Heart left ventricle (tissue), 16 donors: Measurements from ENCODE around the gene HELZ. TPM values are rescaled to one million over a fixed set of nuclear protein-coding genes. Genes with fewer than 3 reads are reported as not detected.
"Not testable (repeated sequence)": the region's sequence is repeated elsewhere in the genome, so short reads cannot be mapped to it uniquely, and the experiment has no call there.

Experiments
- ATAC-seq, 4 donors: fragments of 200-7000 bp; cut with Tn5 transposase; one replicate each; pipeline ENCODE4 v1.9.1; 2020 to 2022; ENCODE audit warnings: moderate library complexity in 4 of 4, mild to moderate bottlenecking in 3 of 4, moderate number of reproducible peaks in 1 of 4
- DNase-seq, 5 donors: peaks; one replicate each; pipeline ENCODE4 v3.0.0-alpha.2; 2020
- H3K27ac ChIP-seq, 12 donors: fragments of 200-600 bp; sonication (generic) in 4 of 12; one replicate each; pipeline versions ENCODE4 v1.5.0 to v1.8.0; 2016 to 2022; ENCODE audit warnings: mild to moderate bottlenecking in 2 of 12
- H3K27me3 ChIP-seq, 9 donors: fragments of 200-600 bp; sonication (generic) in 2 of 9; one replicate each; pipeline versions ENCODE4 v1.5.1 to v1.8.0; 2016 to 2022; ENCODE audit warnings: mild to moderate bottlenecking in 3 of 9
- H3K36me3 ChIP-seq, 9 donors: fragments of 200-600 bp; sonication (generic) in 2 of 9; one replicate each; pipeline versions ENCODE4 v1.5.0 to v1.8.0; 2018 to 2022; ENCODE audit warnings: mild to moderate bottlenecking in 2 of 9
- H3K4me1 ChIP-seq, 12 donors: fragments of 200-600 bp; sonication (generic) in 4 of 12; one replicate each; pipeline versions ENCODE4 v1.5.0 to v1.8.0; 2016 to 2022; ENCODE audit warnings: mild to moderate bottlenecking in 3 of 12
- H3K4me3 ChIP-seq, 12 donors: fragments of 200-600 bp; sonication (generic) in 4 of 12; one replicate each; pipeline versions ENCODE4 v1.5.0 to v1.8.0; 2017 to 2022; ENCODE audit warnings: mild to moderate bottlenecking in 9 of 12, moderate library complexity in 4 of 12
- H3K9me3 ChIP-seq, 12 donors: fragments of 200-600 bp; sonication (generic) in 4 of 12; one replicate each; pipeline versions ENCODE4 v1.5.0 to v1.8.0; 2016 to 2022; ENCODE audit warnings: mild to moderate bottlenecking in 1 of 12
- POLR2A ChIP-seq, 2 donors: fragments of 450-650 bp; IDR thresholded peaks; one replicate each; pipeline ENCODE4 v1.6.1; 2017; ENCODE audit warnings: antibody characterized with exemption in 2 of 2, mild to moderate bottlenecking in 2 of 2, moderate library complexity in 2 of 2
- WGBS, 4 donors: extraction: QIAGEN DNeasy Blood & Tissue Kit in 2 of 4; methylation state at CpG; one replicate each; pipeline versions ENCODE4 v1.1.5 to v1.1.7; 2013 to 2018; 5-methylcytosine and 5-hydroxymethylcytosine counted together
- intact Hi-C, 10 donors: fragments of 100-400 bp; cut with DNase I; formaldehyde crosslinking; loops; one replicate each; pipeline versions ENCODE4 v1.11.1 to v1.14.2; 2022
- polyA plus RNA-seq, 2 donors: library from polyadenylated mRNA; stranded (reverse); fragments of 200-250 nt; gene quantifications; one replicate each; pipeline ENCODE4 v1.2.3, GENCODE V29; 2013
- total RNA-seq, 9 donors: library from RNA; depleted of rRNA in 2 of 9; stranded (reverse); fragments of >200 nt in 2 of 9; fragmentation: NEBNext Ultra II Directional in 3 of 9; extraction: Animal tissue kit (Norgen Biotek cat#: 25700) in 3 of 9; gene quantifications; one replicate each; pipeline versions ENCODE4 v1.1.0 to v1.2.4, GENCODE V29; 2016 to 2023
- TF ChIP-seq, protein P1 (sequence below), 12 donors: fragments of 200-600 bp; sonication (generic) in 4 of 12; IDR thresholded peaks; one replicate each; pipeline versions ENCODE4 v1.5.0 to v1.8.0; 2018 to 2022; ENCODE audit warnings: antibody characterized with exemption in 12 of 12, mild to moderate bottlenecking in 5 of 12
- donor health status: ischemic (EF 13 %, LVEDD 7.1; RV severe dilation, severe dysfunction).
- donor health status: healthy with polysubstance abuse.
- donor health status: DM: no; HTN: yes; CAD: no.
- donor health status: DM: no; HTN: no; CAD: no.
- donor health status: ischemic (EF 25% LVEDD 6.9; RV normal size, moderate dysfunction).
- donor health status: ischemic (EF 25% LVEDD 5.7; RV mildly dilated, moderate dysfunction).
- donor health status: healthy.
- donor health status: DM: yes; HTN: yes; CAD: no.
- donor health status: ischemic (EF 35%, LVEDD 5.7; RV mildly dilated, moderate dysfunction).
- donor health status: nonischemic (EF 11% LVEDD 7.7; RV severe dilation, severe dysfunction).
- donor health status: DM: yes; HTN: yes; CAD: no.
- donor health status: PGD.
- donor health status: ischemic (EF 29% LVEDD 5.4; RV normal size, mild dysfunction).
- donor health status: nonischemic (EF 23%, LVEDD 6.1; RV moderate dilation, normal function).

Gene HELZ
- total and polyA plus RNA-seq, 11 donors, result 5.1 to 48.4 (median 30.3) TPM

DNA sequence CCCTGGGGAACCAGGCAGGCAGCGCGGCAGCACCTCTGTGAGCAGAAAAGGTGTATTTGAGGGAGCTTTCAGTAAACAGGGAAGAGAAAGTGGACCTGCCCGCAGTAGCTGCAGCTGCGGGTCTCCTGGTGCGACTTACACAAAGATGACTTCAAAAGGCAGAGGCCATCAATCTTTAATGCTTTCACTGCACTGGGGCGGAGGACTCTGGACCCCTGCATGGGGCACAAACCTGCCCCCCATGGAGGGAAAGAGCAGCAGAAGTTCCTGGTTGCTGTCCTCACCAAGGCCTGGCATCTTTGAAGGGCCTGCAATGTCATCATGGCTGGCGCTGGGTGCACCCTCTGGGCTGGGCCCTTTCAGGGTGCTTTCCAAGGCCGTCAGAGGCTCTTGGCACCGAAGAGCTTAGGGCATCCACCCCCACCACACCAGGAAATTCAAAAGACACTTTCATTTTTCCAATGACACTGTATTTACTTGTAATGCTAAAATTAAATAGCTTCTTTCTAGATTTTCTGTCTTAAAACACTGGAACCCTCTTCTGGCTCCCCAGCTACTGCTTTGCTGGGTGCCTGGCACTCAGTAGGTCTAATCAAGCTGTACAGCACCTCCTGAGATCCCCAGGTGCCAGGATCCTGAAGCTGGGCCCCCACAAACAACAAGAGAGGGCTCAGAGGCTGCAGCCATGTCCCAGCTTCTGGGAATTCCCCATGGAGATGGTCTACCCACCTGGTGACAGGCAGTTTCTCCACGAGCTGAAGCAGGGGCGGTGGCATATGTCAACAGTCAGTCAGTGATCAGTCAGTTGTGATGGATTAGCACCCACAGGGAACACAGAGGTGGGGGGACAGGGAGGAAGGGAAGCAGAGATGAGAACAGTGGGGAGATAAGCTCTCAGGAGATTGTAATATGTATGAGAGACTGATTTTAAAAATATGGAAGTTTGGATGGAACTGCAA is 202.8 kb downstream of the HELZ start:
- TF ChIP-seq, protein P1, sequence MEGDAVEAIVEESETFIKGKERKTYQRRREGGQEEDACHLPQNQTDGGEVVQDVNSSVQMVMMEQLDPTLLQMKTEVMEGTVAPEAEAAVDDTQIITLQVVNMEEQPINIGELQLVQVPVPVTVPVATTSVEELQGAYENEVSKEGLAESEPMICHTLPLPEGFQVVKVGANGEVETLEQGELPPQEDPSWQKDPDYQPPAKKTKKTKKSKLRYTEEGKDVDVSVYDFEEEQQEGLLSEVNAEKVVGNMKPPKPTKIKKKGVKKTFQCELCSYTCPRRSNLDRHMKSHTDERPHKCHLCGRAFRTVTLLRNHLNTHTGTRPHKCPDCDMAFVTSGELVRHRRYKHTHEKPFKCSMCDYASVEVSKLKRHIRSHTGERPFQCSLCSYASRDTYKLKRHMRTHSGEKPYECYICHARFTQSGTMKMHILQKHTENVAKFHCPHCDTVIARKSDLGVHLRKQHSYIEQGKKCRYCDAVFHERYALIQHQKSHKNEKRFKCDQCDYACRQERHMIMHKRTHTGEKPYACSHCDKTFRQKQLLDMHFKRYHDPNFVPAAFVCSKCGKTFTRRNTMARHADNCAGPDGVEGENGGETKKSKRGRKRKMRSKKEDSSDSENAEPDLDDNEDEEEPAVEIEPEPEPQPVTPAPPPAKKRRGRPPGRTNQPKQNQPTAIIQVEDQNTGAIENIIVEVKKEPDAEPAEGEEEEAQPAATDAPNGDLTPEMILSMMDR (IDR thresholded peaks at IDR 0.05), result no peak
- no peak for TF ChIP-seq POLR2A (IDR thresholded peaks at IDR 0.05)
- Histone ChIP-seq H3K4me1 (peaks cover 0 to 4% (median 0%) of the 10 kb centered on the region in 12 donors), H3K27me3 (no peaks in the 10 kb centered on the region), H3K27ac (no peak overlapping the region), H3K9me3 (peaks cover 0 to 3% (median 0%) of the 10 kb centered on the region in 12 donors), H3K4me3 (no peak overlapping the region), H3K36me3 (no peaks in the 10 kb centered on the region)
- ATAC-seq (no peak), DNase-seq (no peak)
- intact Hi-C loops, result no loop called here
- WGBS, 4 donors, result 56 to 67% (median 63%) methylated on average over 9 to 11 of the region's 11 CpGs

DNA sequence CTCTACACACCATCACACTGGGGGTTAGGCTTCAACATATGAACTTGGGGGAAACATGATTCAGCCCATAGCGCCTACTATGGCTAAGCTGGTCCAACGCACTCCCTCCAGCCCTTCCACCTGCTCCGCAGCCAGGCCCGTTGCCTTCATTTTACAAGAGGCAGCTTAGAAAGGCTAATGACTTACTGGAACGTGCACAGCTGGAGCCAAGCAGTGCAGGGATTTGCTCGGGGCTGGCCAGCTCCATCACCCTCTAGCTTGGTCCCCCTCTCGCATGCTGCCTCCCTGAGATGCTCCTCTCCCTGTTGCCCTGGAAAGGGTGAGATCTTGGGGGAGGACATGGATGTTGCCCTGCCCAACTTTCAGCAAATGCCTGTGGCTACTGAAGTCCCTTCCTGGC is 203.5 kb downstream of the HELZ start:
- ATAC-seq (no peak), DNase-seq (no peak)
- Histone ChIP-seq H3K27me3 (no peaks in the 10 kb centered on the region), H3K4me1 (peaks cover 0 to 4% (median 0%) of the 10 kb centered on the region in 12 donors), H3K9me3 (no peaks in the 10 kb centered on the region), H3K36me3 (no peaks in the 10 kb centered on the region), H3K4me3 (no peak overlapping the region), H3K27ac (no peak overlapping the region)
- WGBS, 4 donors, result 79 to 88% (median 81%) methylated on average over 7 of the region's 7 CpGs
- intact Hi-C loops, result no loop called here
- TF ChIP-seq, protein P1 (IDR thresholded peaks at IDR 0.05), result no peak
- no peak for TF ChIP-seq POLR2A (IDR thresholded peaks at IDR 0.05)

DNA sequence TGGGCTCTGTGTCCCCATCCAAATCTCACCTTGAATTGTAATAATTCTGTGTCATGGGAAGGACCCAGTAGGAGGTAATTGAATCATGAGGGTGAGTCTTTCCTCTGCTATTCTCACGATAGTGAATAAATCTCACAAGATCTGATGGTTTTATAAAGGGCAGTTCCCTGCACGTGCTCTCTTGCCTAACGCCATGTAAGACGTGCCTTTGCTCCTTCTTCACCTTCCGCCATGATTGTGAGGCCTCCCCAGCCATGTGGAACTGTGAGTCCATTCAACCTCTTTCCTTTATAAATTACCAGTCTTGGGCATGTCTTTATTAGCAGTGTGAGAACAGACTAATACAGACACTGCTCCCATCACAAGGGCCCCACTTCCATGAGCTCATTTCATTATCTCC is 203.9 kb downstream of the HELZ start:
- H3K27ac ChIP-seq, intact Hi-C loops, ATAC-seq, H3K4me3 ChIP-seq, DNase-seq, H3K27me3 ChIP-seq, H3K4me1 ChIP-seq, H3K9me3 ChIP-seq, H3K36me3 ChIP-seq: not testable (repeated sequence)
- 89 to 94% (median 92%) methylated on average over 5 of the region's 5 CpGs for WGBS, 4 donors

DNA sequence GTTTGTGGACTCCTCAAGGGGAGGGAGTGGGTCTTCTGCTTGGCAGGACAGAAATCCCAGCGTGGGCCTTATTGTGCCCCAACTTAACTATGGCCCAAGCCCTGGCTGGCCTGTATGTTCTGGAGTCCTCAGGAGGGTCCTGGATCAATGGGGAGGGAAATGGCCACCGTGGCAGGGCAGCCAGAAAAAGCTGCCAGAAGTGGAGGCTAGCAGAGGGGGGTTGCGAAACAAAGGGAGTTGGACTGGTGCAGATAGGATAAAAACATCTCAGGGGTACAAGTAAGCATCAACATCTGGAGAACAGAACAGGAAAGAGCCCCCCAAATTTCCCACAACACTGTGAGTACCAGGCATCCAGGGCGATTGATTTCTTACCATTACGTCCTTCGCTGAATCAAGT is 204.3 kb downstream of the HELZ start:
- intact Hi-C loops, result no loop called here
- Histone ChIP-seq H3K27me3 (no peaks in the 10 kb centered on the region), H3K4me3 (no peak overlapping the region), H3K4me1 (peaks cover 0 to 4% (median 0%) of the 10 kb centered on the region in 12 donors), H3K27ac (no peak overlapping the region), H3K9me3 (no peaks in the 10 kb centered on the region), H3K36me3 (no peaks in the 10 kb centered on the region)
- WGBS, 4 donors, result 84 to 91% (median 86%) methylated on average over 6 of the region's 6 CpGs
- TF ChIP-seq, protein P1 (IDR thresholded peaks at IDR 0.05), result no peak
- no peak for TF ChIP-seq POLR2A (IDR thresholded peaks at IDR 0.05)
- DNase-seq (no peak), ATAC-seq (no peak)
